ENCODE results near the gene MSMP. TPM values are rescaled to one million over a fixed set of nuclear protein-coding genes. Genes with fewer than 3 reads are reported as not detected.
A peak's percentile ranks its signal among the peaks of the same experiment; 100 is the strongest.

Gene MSMP
- total and polyA plus RNA-seq, 2 experiments from 2014 or later: not detected

DNA sequence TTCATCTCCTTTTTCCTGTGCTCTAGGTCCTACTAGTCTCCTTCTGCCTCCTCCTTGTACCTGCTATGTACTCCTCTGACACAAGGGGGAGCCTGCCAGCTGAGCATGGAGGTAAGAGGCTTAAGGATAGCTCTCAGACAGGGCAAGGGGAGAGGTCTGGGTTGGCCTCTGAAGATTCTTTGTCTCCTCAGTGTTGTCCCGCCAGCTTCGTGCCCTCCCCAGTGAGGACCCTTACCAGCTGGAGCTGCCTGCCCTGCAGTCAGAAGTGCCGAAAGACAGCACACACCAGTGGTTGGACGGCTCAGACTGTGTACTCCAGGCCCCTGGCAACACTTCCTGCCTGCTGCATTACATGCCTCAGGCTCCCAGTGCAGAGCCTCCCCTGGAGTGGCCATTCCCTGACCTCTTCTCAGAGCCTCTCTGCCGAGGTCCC, 17.9 kb downstream of the MSMP start:
- Histone ChIP-seq H3K4me1 (ENCODE audit: low read depth) (peaks cover 8% of the 10 kb centered on the region), H3K27ac (peak overlapping the region; percentile 77), H3K4me3 (no peak overlapping the region), H3K27me3 (no peaks in the 10 kb centered on the region), H3K36me3 (peaks cover 58% of the 10 kb centered on the region), H3K9me3 (ENCODE audit: low read depth) (no peaks in the 10 kb centered on the region)
- peak; percentile 72 to 89 for DNase-seq (ENCODE audit: low read depth in 1 of 2, low spot score in 1 of 2)
- TF ChIP-seq, protein P1, sequence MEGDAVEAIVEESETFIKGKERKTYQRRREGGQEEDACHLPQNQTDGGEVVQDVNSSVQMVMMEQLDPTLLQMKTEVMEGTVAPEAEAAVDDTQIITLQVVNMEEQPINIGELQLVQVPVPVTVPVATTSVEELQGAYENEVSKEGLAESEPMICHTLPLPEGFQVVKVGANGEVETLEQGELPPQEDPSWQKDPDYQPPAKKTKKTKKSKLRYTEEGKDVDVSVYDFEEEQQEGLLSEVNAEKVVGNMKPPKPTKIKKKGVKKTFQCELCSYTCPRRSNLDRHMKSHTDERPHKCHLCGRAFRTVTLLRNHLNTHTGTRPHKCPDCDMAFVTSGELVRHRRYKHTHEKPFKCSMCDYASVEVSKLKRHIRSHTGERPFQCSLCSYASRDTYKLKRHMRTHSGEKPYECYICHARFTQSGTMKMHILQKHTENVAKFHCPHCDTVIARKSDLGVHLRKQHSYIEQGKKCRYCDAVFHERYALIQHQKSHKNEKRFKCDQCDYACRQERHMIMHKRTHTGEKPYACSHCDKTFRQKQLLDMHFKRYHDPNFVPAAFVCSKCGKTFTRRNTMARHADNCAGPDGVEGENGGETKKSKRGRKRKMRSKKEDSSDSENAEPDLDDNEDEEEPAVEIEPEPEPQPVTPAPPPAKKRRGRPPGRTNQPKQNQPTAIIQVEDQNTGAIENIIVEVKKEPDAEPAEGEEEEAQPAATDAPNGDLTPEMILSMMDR (IDR thresholded peaks at IDR 0.05; ENCODE audit: low read depth, low read length): peak; percentile 97

GRCh38 chr9:35734096-35734495, 20.0 kb downstream of the MSMP start:
- no peaks in the 10 kb centered on the region for H3K9me3 ChIP-seq (ENCODE audit: low read depth)
- TF ChIP-seq, protein P1 (IDR thresholded peaks at IDR 0.05; ENCODE audit: low read depth, low read length): no peak
- no peak for DNase-seq (ENCODE audit: low read depth in 1 of 2, low spot score in 1 of 2)
- H3K27ac ChIP-seq: peak overlapping the region; percentile 100
- H3K4me3 ChIP-seq: no peak overlapping the region
- no peaks in the 10 kb centered on the region for H3K27me3 ChIP-seq
- peaks cover 29% of the 10 kb centered on the region for H3K4me1 ChIP-seq (ENCODE audit: low read depth)
- peaks cover 40% of the 10 kb centered on the region for H3K36me3 ChIP-seq

GRCh38 chr9:35732800-35733541, 21.1 kb downstream of the MSMP start:
- H3K27me3 ChIP-seq: no peaks in the 10 kb centered on the region
- DNase-seq (ENCODE audit: low read depth in 1 of 2, low spot score in 1 of 2): peak; percentile 50 to 54
- peaks cover 37% of the 10 kb centered on the region for H3K4me1 ChIP-seq (ENCODE audit: low read depth)
- H3K36me3 ChIP-seq: peaks cover 28% of the 10 kb centered on the region
- TF ChIP-seq, protein P1 (IDR thresholded peaks at IDR 0.05; ENCODE audit: low read depth, low read length): no peak
- H3K4me3 ChIP-seq: peak overlapping the region; percentile 76
- H3K9me3 ChIP-seq (ENCODE audit: low read depth): no peaks in the 10 kb centered on the region
- H3K27ac ChIP-seq: peak overlapping the region; percentile 100

DNA sequence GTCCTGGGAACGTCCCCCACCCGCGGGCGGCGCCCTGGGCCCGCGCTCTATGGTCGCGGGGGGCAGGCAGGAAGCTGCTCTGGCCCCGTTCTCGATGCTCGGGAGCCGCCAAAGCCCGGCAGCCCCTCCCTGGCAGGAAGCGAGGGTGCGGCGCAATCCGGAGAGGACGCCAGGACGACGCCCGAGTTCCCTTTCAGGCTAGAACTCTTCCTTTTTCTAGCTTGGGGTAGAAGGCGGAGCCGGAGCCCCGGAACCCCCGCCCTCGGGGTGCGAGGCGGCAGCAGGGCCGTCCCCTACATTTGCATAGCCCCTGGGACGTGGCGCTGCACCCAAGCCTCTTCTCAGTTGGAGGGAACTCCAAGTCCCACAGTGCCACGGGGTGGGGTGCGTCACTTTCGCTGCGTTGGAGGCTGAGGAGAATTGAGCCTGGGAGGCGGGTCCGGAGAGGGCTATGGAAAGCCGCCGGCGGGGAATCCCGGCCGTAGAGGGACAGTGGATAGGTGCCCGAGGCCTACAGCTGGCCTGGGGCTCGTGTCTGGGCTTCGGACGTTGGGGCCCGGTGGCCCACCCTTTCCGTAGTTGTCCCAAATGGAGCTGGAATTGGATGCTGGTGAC, 21.8 kb downstream of the MSMP start, which contains the start of the genes CREB3 and TLN1:
Gene CREB3 (plus strand): TSS at position 482 of the 615 bp plus-strand sequence. CDS start 107 bp downstream, at position 589.
Gene TLN1 (minus strand): TSS at position 11 of the 615 bp plus-strand sequence. CDS start 6,501 bp downstream, outside the sequence.
- Histone ChIP-seq H3K9me3 (ENCODE audit: low read depth) (no peaks in the 10 kb centered on the region), H3K36me3 (peaks cover 26% of the 10 kb centered on the region), H3K4me1 (ENCODE audit: low read depth) (peaks cover 43% of the 10 kb centered on the region), H3K4me3 (peak within 1 kb of the TSS; percentile 76), H3K27me3 (no peaks in the 10 kb centered on the region), H3K27ac (peak within 1 kb of the TSS; percentile 100)
- TF ChIP-seq, protein P1 (IDR thresholded peaks at IDR 0.05; ENCODE audit: low read depth, low read length): no peak
- DNase-seq (ENCODE audit: low read depth in 1 of 2, low spot score in 1 of 2): peak; percentile 98 to 100

DNA sequence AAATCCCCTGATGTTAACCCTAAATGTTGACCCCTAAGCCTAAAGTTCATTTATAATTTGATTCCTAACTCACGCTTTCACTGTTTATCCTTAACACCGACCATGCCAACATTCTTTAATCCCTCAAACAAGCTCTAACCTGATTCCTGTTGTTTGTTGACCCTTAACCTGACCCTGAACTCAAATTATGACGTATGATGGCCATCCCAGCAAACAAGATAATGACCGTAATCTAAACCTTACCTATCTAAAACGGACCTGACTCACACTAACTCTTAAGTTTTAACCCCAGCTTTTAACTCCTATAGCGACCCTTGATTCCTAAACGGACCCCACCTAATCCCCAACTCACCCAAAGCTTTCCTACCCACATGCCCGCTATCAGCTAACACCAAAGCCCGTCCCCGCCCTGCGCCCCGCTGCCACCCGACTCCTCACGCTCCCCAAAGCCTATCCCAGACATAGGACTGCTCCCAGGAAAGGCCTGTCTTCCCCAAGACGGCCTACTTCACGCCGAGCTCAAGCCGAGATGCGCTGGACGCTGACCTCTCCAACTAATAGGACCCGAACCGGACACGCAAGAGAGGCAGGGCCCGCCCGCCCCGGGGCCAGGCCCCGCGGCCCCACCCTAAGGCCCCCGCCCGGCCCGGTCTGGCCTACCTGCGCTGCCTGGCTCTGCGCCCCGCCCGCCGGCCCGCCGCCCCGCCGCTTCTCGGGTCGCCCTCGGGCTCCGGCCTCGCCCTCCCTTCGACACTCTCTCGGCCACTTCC, 22.5 kb downstream of the MSMP start:
- Histone ChIP-seq H3K27me3 (no peaks in the 10 kb centered on the region), H3K4me1 (ENCODE audit: low read depth) (peaks cover 50% of the 10 kb centered on the region), H3K9me3 (ENCODE audit: low read depth) (no peaks in the 10 kb centered on the region), H3K27ac (peak overlapping the region; percentile 100), H3K4me3 (peak overlapping the region; percentile 76), H3K36me3 (peaks cover 19% of the 10 kb centered on the region)
- TF ChIP-seq, protein P1 (IDR thresholded peaks at IDR 0.05; ENCODE audit: low read depth, low read length): no peak
- DNase-seq (ENCODE audit: low read depth in 1 of 2, low spot score in 1 of 2): no peak
